ENCODE data around the gene NFATC1. TPM values are rescaled to one million over a fixed set of nuclear protein-coding genes. Genes with fewer than 3 reads are reported as not detected.

Gene NFATC1
- total RNA-seq, 1 donor from 2014 or later, result 7.1 TPM

DNA sequence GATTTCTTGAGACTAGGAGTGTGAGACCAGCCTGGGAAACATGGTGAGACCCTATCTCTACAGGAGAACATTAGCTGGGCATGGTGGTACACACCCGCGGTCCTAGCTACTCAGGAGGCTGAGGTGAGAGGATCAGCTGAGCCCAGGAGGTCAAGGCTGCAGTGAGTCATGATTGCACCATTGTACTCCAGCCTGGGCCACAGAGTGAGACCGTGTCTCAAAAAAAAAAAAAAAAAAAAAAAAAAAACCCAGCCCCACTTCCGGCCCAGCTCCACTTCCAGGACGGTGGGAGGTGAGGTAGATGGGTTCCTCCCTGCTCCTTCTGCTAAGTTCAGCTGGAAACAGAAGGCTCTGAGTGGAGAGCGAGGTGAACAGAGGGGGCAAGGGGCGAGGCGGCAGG, 41.4 kb upstream of the NFATC1 start:
- TF ChIP-seq, protein P1, sequence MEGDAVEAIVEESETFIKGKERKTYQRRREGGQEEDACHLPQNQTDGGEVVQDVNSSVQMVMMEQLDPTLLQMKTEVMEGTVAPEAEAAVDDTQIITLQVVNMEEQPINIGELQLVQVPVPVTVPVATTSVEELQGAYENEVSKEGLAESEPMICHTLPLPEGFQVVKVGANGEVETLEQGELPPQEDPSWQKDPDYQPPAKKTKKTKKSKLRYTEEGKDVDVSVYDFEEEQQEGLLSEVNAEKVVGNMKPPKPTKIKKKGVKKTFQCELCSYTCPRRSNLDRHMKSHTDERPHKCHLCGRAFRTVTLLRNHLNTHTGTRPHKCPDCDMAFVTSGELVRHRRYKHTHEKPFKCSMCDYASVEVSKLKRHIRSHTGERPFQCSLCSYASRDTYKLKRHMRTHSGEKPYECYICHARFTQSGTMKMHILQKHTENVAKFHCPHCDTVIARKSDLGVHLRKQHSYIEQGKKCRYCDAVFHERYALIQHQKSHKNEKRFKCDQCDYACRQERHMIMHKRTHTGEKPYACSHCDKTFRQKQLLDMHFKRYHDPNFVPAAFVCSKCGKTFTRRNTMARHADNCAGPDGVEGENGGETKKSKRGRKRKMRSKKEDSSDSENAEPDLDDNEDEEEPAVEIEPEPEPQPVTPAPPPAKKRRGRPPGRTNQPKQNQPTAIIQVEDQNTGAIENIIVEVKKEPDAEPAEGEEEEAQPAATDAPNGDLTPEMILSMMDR (IDR thresholded peaks at IDR 0.05), result no peak
- no peak overlapping the region for H3K27ac Mint-ChIP-seq (ENCODE audit: unreplicated experiment)
- no peak for DNase-seq (ENCODE audit: low spot score)
- H3K27me3 Mint-ChIP-seq (ENCODE audit: low read depth), result no peaks in the 10 kb centered on the region
- peaks cover 12% of the 10 kb centered on the region for H3K36me3 Mint-ChIP-seq (ENCODE audit: low read depth)
- no peak overlapping the region for H3K4me3 Mint-ChIP-seq (ENCODE audit: unreplicated experiment)
- no peaks in the 10 kb centered on the region for H3K4me1 Mint-ChIP-seq (ENCODE audit: low read depth)
- no peaks in the 10 kb centered on the region for H3K9me3 Mint-ChIP-seq (ENCODE audit: low read depth)

DNA sequence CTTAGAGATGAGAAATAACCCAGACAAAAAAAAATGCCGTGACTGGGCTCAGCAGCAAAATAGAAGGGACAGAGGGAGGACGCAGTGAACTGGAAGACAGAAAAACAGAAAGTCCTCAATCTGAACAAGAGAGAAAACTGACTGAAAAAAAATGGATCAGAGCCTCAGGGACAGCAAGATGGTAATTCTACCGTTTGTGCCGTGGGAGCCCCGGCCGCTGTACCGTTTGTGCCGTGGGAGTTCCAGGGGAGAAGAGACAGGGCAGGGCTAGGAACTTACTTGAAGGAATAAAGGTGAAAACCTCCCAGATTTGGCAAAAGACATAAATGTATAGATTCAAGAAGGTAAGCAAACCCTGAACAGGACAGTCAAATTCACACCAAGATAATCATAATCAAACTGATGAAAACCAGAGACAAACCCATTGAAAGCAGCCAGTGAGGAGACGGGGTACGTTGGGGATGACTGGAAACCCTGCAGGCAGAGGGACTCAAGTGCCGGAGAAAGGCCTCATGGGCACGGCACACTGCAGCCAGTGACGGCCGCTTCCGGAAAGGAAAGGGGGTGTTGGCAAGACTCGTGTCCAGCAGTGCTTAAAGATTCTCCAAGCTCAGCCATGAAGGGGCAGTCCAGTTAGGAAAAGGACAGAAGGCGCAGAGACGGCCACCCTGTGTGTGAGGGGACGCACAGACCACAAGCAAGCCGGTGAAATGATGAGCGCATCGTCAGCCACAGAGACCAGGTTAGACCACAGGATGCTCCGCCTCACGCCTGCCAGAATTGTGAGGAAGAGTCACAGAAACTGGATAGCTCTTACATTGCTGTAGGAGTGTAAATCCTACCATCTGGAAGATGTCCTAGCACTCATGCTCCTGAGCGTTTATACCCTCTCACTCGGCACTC, 40.0 kb upstream of the NFATC1 start:
- DNase-seq (ENCODE audit: low spot score), result no peak
- Mint-ChIP-seq H3K27me3 (ENCODE audit: low read depth) (no peaks in the 10 kb centered on the region), H3K9me3 (ENCODE audit: low read depth) (no peaks in the 10 kb centered on the region), H3K36me3 (ENCODE audit: low read depth) (peaks cover 15% of the 10 kb centered on the region), H3K27ac (ENCODE audit: unreplicated experiment) (no peak overlapping the region), H3K4me1 (ENCODE audit: low read depth) (no peaks in the 10 kb centered on the region), H3K4me3 (ENCODE audit: unreplicated experiment) (no peak overlapping the region)
- TF ChIP-seq, protein P1 (IDR thresholded peaks at IDR 0.05), result no peak

DNA sequence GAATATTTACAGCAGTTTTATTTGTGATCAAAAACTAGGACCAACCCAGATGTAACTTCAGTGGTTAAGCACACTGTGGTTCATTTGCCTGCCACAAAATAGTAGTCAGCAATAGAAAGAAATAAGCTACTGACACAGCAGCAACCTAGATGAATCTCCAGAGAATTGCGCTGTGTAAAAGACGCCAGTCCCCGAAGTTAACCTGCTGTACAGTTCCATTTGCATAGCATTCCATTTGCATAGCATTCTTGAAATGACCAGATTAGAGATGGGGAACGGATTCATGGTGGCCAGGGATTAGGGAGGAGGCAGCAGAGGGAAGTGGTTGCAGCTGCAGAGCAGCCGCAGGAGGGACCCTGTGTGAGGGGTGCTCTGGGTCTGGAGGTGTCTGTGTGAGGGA, 39.3 kb upstream of the NFATC1 start:
- H3K27ac Mint-ChIP-seq (ENCODE audit: unreplicated experiment), result no peak overlapping the region
- no peaks in the 10 kb centered on the region for H3K4me1 Mint-ChIP-seq (ENCODE audit: low read depth)
- peaks cover 17% of the 10 kb centered on the region for H3K36me3 Mint-ChIP-seq (ENCODE audit: low read depth)
- no peak overlapping the region for H3K4me3 Mint-ChIP-seq (ENCODE audit: unreplicated experiment)
- H3K27me3 Mint-ChIP-seq (ENCODE audit: low read depth), result no peaks in the 10 kb centered on the region
- TF ChIP-seq, protein P1 (IDR thresholded peaks at IDR 0.05), result no peak
- H3K9me3 Mint-ChIP-seq (ENCODE audit: low read depth), result no peaks in the 10 kb centered on the region
- no peak for DNase-seq (ENCODE audit: low spot score)

DNA sequence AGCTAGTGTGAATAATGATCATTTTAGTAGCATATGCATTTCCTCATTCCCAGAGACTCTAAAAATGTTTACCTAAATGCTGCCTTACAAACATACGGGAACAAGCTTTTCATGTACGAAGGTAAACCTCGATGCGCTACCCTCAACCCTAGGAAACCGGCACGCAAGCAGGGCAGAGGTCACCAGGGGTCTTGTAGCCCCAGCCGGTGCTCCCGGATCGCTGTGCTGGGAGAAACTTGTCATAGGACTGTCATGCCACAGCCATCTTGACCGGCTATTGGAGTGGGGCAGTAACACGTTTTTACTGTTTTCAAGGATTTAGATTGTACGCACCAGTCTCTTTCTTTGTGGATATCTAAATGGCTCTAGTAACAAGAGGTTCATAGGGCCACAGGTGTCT, 34.8 kb upstream of the NFATC1 start:
- Mint-ChIP-seq H3K4me1 (ENCODE audit: low read depth) (peaks cover 7% of the 10 kb centered on the region), H3K27ac (ENCODE audit: unreplicated experiment) (no peak overlapping the region), H3K9me3 (ENCODE audit: low read depth) (no peaks in the 10 kb centered on the region), H3K27me3 (ENCODE audit: low read depth) (no peaks in the 10 kb centered on the region), H3K36me3 (ENCODE audit: low read depth) (peaks cover 20% of the 10 kb centered on the region), H3K4me3 (ENCODE audit: unreplicated experiment) (no peak overlapping the region)
- TF ChIP-seq, protein P1 (IDR thresholded peaks at IDR 0.05), result no peak
- no peak for DNase-seq (ENCODE audit: low spot score)

DNA sequence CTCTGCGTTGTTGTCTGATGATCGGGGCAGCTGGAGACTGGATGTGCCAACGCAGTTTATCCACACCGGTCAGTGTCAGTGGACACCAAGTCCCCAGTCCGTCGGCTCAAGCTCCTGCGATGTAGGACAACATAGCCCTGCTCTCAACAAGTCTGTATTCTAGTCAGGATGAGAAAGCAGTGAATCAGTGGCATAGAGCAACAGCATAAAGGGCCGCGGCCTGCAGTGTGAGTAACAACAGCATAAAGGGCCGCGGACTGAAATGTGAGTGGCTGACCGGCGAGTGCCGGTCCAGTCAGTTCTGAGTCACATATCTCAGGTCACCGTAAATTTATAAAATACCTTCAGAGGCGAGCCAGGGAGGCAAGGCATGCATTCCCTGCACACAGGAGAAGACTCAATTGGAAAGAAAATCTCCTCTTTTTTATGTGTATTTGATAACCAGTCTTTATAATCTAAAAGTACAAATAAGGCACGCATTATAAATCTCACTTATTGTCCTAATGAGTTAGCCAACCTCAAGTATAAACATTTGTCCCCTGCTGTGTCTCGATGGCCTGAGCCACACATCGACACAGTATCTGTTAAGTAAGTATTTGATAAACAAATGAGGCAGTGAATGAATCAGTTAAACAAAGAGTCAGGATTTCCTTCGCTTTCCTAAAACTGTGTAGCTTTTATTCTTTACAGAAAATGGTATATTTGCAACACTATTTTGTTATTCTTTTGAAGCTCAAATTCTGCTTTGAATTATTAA, 33.8 kb upstream of the NFATC1 start:
- no peak for DNase-seq (ENCODE audit: low spot score)
- H3K27ac Mint-ChIP-seq (ENCODE audit: unreplicated experiment), result peak overlapping the region; percentile 54
- H3K4me1 Mint-ChIP-seq (ENCODE audit: low read depth), result peaks cover 7% of the 10 kb centered on the region
- no peaks in the 10 kb centered on the region for H3K27me3 Mint-ChIP-seq (ENCODE audit: low read depth)
- H3K4me3 Mint-ChIP-seq (ENCODE audit: unreplicated experiment), result no peak overlapping the region
- TF ChIP-seq, protein P1 (IDR thresholded peaks at IDR 0.05), result no peak
- H3K36me3 Mint-ChIP-seq (ENCODE audit: low read depth), result peaks cover 21% of the 10 kb centered on the region
- H3K9me3 Mint-ChIP-seq (ENCODE audit: low read depth), result no peaks in the 10 kb centered on the region

Data from chondrocyte (in vitro differentiated cells).